NCI-H2107 treated with DMSO at 0.1 percent for 48 hours (cell line): ENCODE data around the gene RABL2B.

Source experiments
- DNase-seq: peaks from one replicate; lab custom pipeline; 2025; ENCODE audit not compliant: unreplicated experiment; lab: John Stamatoyannopoulos, UW

RABL2B gene

GRCh38 chr22:50738649-50739227 is 44.7 kb downstream of the RABL2B start:
- no peak for DNase-seq

- DNase-seq: no peak
These were observed 45.4 kb downstream of the RABL2B start, which contains the start of gene ACR for GRCh38 chr22:50737728-50738648. Gene ACR (plus strand): TSS chr22:50738204. CDS start chr22:50738236, 32 bp downstream.

- no peak for DNase-seq
These were observed 47.8 kb downstream of the RABL2B start for GRCh38 chr22:50735739-50736030.

GRCh38 chr22:50734986-50735738 is 48.3 kb downstream of the RABL2B start:
- DNase-seq: no peak

- no peak for DNase-seq
These were observed 49.1 kb downstream of the RABL2B start for GRCh38 chr22:50734343-50734771.

GRCh38 chr22:50733521-50734342 is 49.7 kb downstream of the RABL2B start:
- no peak for DNase-seq

- DNase-seq: no peak
These were observed 50.8 kb downstream of the RABL2B start for GRCh38 chr22:50732681-50733080.

GRCh38 chr22:50731811-50732624 is 51.4 kb downstream of the RABL2B start:
- no peak for DNase-seq

- no peak for DNase-seq
These were observed 52.3 kb downstream of the RABL2B start for GRCh38 chr22:50730941-50731661.

- no peak for DNase-seq
These were observed 53.2 kb downstream of the RABL2B start for GRCh38 chr22:50730013-50730891.

- DNase-seq: peak; percentile 84
These were observed 53.9 kb downstream of the RABL2B start for GRCh38 chr22:50729391-50730012.

- DNase-seq: no peak
These were observed 54.9 kb downstream of the RABL2B start for GRCh38 chr22:50728523-50728931.

GRCh38 chr22:50727678-50728522 is 55.5 kb downstream of the RABL2B start:
- DNase-seq: no peak

GRCh38 chr22:50726643-50727340 is 56.6 kb downstream of the RABL2B start:
- DNase-seq: no peak

GRCh38 chr22:50725597-50725996 is 57.8 kb downstream of the RABL2B start:
- DNase-seq: no peak

- DNase-seq: no peak
These were observed 58.8 kb downstream of the RABL2B start for GRCh38 chr22:50724616-50725015.
